OCI-LY1 (cell line): ENCODE data around the gene FANK1.

ENCODE experiments used
- H2AFZ ChIP-seq: fragments of 200-600 bp; sonication (generic), shearing (Covaris generic); 2 replicates; pipeline ENCODE4 v1.6.0; 2014; ENCODE audit warnings: antibody characterized with exemption, mild to moderate bottlenecking, low read length
- H3F3A ChIP-seq: fragments of 200-600 bp; sonication (generic), shearing (Covaris generic); 2 replicates; pipeline ENCODE4 v1.6.0; 2014; ENCODE audit warnings: mild to moderate bottlenecking, antibody characterized with exemption, low read length, moderate library complexity; ENCODE audit not compliant: insufficient read depth
- H3K27ac ChIP-seq: fragments of 200-600 bp; sonication (generic); 2 replicates; pipeline ENCODE4 v1.5.1; 2014; ENCODE audit warnings: low read length, mixed run types, mild to moderate bottlenecking, low read depth; ENCODE audit not compliant: poor library complexity, severe bottlenecking
- H3K27me3 ChIP-seq: fragments of 200-600 bp; sonication (generic); 2 replicates; pipeline ENCODE4 v1.6.0; 2014; ENCODE audit warnings: antibody characterized with exemption, mild to moderate bottlenecking, low read length, moderate library complexity; ENCODE audit not compliant: insufficient read depth
- H3K36me3 ChIP-seq: fragments of 200-600 bp; sonication (generic); 2 replicates; pipeline ENCODE4 v1.6.1; 2014; ENCODE audit warnings: mild to moderate bottlenecking, antibody characterized with exemption, low read length, moderate library complexity, mixed read lengths; ENCODE audit not compliant: insufficient read depth
- H3K4me1 ChIP-seq: fragments of 200-600 bp; sonication (generic); 2 replicates; pipeline ENCODE4 v1.5.1; 2014; ENCODE audit warnings: mild to moderate bottlenecking, low read length, moderate library complexity; ENCODE audit not compliant: insufficient read depth, severe bottlenecking
- H3K4me2 ChIP-seq: fragments of 200-600 bp; sonication (generic), shearing (Covaris generic); 2 replicates; pipeline ENCODE4 v1.6.1; 2014; ENCODE audit warnings: low read length
- H3K4me3 ChIP-seq: fragments of 200-600 bp; sonication (generic); 2 replicates; pipeline ENCODE4 v1.5.1; 2014; ENCODE audit warnings: low read length, low read depth, mild to moderate bottlenecking, mixed read lengths; ENCODE audit not compliant: poor library complexity, severe bottlenecking
- H3K79me2 ChIP-seq: fragments of 200-600 bp; shearing (Covaris generic); 2 replicates; pipeline ENCODE4 v1.6.1; 2016; ENCODE audit warnings: mixed run types, low read length, mixed read lengths; ENCODE audit not compliant: insufficient read depth
- H3K9ac ChIP-seq: fragments of 200-600 bp; sonication (generic), shearing (Covaris generic); 2 replicates; pipeline ENCODE4 v1.6.1; 2014; ENCODE audit warnings: mild to moderate bottlenecking, low read length, mixed read lengths
- H3K9me2 ChIP-seq: fragments of 200-600 bp; sonication (generic), shearing (Covaris generic); 2 replicates; pipeline ENCODE4 v1.6.1; 2014; ENCODE audit warnings: low read depth, mild to moderate bottlenecking, low read length, mixed read lengths
- H3K9me3 ChIP-seq: fragments of 200-600 bp; shearing (Covaris generic); 2 replicates; pipeline ENCODE4 v1.6.1; 2014; ENCODE audit warnings: low read length, mixed read lengths
- H4K20me1 ChIP-seq: fragments of 200-600 bp; sonication (generic), shearing (Covaris generic); 2 replicates; pipeline ENCODE4 v1.6.0; 2016; ENCODE audit warnings: mild to moderate bottlenecking, low read length; ENCODE audit not compliant: insufficient read depth
- CTCF ChIP-seq: fragments of 200-600 bp; sonication (generic), shearing (Covaris generic); IDR thresholded peaks from 2 replicates; pipeline ENCODE4 v1.5.1; 2017; ENCODE audit warnings: mild to moderate bottlenecking, antibody characterized with exemption, low read length, moderate library complexity, mixed read lengths
- EZH2 ChIP-seq: fragments of 200-600 bp; sonication (generic), shearing (Covaris generic); IDR thresholded peaks from 2 replicates; pipeline ENCODE4 v1.8.0; 2017; ENCODE audit warnings: borderline replicate concordance, mixed run types, mild to moderate bottlenecking, antibody characterized with exemption, low read length, moderate library complexity, mixed read lengths

The FANK1 gene

GRCh38 chr10:125848857-125849256 is 47.5 kb upstream of the FANK1 start:
- Histone ChIP-seq H3K79me2 (no peaks in the 10 kb centered on the region), H3K9me2 (no peaks in the 10 kb centered on the region), H4K20me1 (no peaks in the 10 kb centered on the region), H3K27me3 (no peaks in the 10 kb centered on the region), H3K4me2 (no peak overlapping the region), H3K4me1 (no peaks in the 10 kb centered on the region), H3K9me3 (no peaks in the 10 kb centered on the region), H3K27ac (no peak overlapping the region), H2AFZ (no peak overlapping the region), H3K36me3 (no peaks in the 10 kb centered on the region), H3F3A (no peaks in the 10 kb centered on the region), H3K9ac (no peak overlapping the region), H3K4me3 (no peak overlapping the region)
- TF ChIP-seq EZH2 (no peak), CTCF (no peak)

DNA sequence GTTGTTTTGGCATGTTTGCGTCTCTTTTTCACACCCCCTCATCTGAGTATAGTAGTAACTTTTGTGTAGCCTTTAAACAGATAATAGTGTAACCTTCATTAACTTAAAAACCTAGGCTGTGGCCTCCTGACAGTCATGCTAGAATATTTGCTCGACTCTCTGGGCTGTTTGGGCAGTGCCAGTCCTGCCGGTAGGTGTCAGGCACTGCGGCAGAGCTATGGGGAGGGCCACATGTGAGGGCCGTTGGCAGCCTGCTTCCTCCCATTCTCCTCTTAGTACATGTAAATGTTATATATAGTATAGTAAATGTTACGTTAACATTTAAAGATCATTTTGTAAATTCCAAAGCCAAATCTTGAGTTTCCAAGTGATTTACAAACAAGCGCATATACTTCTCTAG is 46.9 kb upstream of the FANK1 start:
- no peak for TF ChIP-seq EZH2
- no peak for TF ChIP-seq CTCF
- Histone ChIP-seq H3K4me2 (no peak overlapping the region), H4K20me1 (no peaks in the 10 kb centered on the region), H2AFZ (no peak overlapping the region), H3K9me3 (no peaks in the 10 kb centered on the region), H3K36me3 (no peaks in the 10 kb centered on the region), H3K79me2 (no peaks in the 10 kb centered on the region), H3K4me1 (no peaks in the 10 kb centered on the region), H3K27ac (no peak overlapping the region), H3K9ac (no peak overlapping the region), H3K4me3 (no peak overlapping the region), H3K9me2 (no peaks in the 10 kb centered on the region), H3F3A (no peaks in the 10 kb centered on the region), H3K27me3 (no peaks in the 10 kb centered on the region)

DNA sequence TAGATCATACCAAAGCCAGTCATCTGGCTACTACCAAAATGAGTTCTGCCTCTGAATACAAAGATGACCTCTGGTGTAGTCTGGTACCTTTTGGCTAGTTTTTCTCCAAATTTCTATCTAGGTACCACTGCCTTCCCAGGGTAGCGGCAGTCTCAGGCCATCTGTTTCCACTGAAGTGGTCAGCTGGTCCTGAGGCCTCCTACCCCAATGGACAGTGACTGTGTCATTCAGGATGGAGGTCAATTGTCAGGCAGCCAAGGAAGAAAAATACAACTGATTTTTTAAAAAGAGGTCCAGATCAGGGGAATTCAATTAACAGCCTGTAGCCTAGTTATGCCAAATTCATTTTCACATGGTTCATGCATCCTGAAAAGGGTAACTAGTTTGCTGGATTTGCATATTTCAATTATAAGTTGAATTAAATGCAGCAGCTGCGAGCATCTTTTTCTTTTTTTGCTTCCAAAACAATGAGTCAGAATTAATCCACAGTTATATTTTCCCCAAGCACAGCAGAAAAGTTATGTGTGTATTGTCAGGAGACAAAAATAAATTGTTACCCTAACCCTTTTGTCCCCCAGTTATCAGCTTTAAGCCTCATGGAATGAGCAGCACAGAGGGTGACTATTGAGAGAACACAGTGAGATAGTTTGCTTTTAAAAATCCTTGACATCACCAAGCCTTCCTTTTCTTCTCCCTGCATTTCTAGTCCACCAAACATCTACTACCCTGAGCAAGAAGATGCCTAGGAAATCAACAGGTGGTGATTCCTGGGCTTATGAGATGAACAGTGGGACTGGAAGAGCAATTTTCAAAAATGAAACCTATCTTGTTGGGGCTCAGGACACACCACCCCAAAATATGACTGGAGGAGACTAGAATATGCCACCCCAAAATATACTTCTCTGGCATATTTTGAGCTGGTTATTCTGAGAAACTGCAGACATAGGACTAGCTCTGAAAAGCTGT is 45.3 kb upstream of the FANK1 start:
- Histone ChIP-seq H3K9me3 (no peaks in the 10 kb centered on the region), H3K9ac (no peak overlapping the region), H3K27me3 (no peaks in the 10 kb centered on the region), H4K20me1 (no peaks in the 10 kb centered on the region), H3K36me3 (no peaks in the 10 kb centered on the region), H2AFZ (no peak overlapping the region), H3K27ac (no peak overlapping the region), H3K4me1 (no peaks in the 10 kb centered on the region), H3F3A (no peaks in the 10 kb centered on the region), H3K9me2 (no peaks in the 10 kb centered on the region), H3K4me2 (no peak overlapping the region), H3K4me3 (no peak overlapping the region), H3K79me2 (no peaks in the 10 kb centered on the region)
- TF ChIP-seq CTCF (no peak), EZH2 (no peak)
